Forelimb muscle (tissue), 1 donor: ENCODE data around the gene OR10J1. TPM values are rescaled to one million over a fixed set of nuclear protein-coding genes. Genes with fewer than 3 reads are reported as not detected.
"Not testable (repeated sequence)": the region's sequence is repeated elsewhere in the genome, so short reads cannot be mapped to it uniquely, and the experiment has no call there.

Source experiments
- DNase-seq: peaks from one replicate; pipeline ENCODE4 v3.0.0-alpha.2; 2013; ENCODE audit warnings: low read depth
- polyA plus RNA-seq: library from polyadenylated mRNA; unstranded; fragments of 120-200 nt; gene quantifications from one replicate; pipeline ENCODE4 v1.2.1, GENCODE V29; 2013; ENCODE audit not compliant: insufficient read length

OR10J1 gene
- polyA plus RNA-seq: not detected

GRCh38 chr1:159439422-159439821, at the start of gene OR10J1:
TSS of gene OR10J1 (plus strand) at chr1:159439722. CDS start at chr1:159439792, 70 bp downstream.
- no peak for DNase-seq

- DNase-seq: no peak
Measured at GRCh38 chr1:159406821-159407220, 32.7 kb upstream of the OR10J1 start.

DNA sequence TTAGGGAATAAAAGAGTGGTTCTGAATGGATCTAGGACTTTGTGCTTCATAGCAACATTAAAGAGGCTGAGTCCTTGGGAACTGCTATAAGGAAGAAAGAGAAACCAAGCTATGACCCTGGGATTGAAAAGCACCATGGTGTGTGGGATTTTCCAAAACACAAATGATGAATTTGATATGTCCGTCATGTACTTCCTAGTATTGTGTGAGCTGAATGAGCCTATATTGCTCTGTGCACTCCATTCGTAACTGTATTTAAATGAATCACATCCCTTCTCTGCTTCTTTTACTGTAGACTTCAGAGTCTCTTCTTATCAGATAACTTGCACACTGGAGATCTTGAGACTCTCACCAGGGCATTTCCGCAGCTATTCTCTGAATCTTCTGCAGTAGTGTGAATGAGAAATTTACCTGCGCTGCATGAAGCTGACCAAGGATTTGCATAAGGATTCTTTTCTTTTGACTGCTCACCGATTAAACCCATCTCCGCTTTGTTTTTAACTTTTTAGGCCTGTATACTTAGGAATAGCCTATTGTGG, 30.6 kb upstream of the OR10J1 start:
- DNase-seq: no peak

DNA sequence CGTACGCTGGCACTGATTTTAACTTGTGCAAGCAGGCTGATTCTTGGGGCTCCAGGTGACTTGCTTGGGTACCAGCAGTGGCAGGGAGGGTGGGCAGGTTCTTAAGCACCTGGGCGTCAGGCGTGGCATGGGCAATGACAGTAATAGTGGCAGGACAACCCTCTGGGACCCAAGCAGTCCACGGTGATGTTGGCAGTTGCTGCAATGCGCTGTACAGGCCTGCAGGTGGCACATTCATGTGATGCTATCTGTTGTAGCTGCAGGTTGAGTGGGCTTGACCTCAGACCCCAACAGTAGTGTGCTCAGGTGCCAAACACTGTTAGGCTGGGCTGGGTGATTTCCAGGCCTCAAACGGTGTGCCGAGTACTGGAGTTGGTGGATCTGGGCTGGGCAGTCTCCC, 17.7 kb upstream of the OR10J1 start:
- no peak for DNase-seq

DNA sequence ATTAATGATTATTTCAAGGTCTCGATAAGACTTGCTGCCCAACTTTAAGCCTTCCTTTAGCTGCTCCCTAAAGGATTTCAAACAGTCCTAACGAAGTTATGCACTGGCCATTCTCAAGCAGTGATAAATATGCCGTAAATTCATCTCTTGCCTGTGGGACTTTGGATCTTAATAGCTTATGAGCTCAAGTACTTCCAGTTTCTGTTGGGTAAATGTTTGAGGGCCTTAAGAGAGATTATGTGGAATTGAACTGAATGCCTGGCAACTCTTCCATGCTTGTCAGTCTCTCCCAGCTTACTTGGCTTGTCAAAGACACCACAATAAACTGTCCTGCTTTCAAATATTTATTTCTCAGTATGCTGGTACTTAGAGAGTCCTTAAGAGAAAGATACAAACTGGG, 11.0 kb upstream of the OR10J1 start:
- no peak for DNase-seq

- DNase-seq: no peak
Measured at GRCh38 chr1:159429074-159429861, 10.3 kb upstream of the OR10J1 start.

GRCh38 chr1:159430985-159431384, 8.5 kb upstream of the OR10J1 start:
- no peak for DNase-seq

GRCh38 chr1:159431904-159432303, 7.6 kb upstream of the OR10J1 start, which contains the start of gene OR10J4:
TSS of gene OR10J4 (plus strand) at chr1:159432204.
- DNase-seq: no peak

DNA sequence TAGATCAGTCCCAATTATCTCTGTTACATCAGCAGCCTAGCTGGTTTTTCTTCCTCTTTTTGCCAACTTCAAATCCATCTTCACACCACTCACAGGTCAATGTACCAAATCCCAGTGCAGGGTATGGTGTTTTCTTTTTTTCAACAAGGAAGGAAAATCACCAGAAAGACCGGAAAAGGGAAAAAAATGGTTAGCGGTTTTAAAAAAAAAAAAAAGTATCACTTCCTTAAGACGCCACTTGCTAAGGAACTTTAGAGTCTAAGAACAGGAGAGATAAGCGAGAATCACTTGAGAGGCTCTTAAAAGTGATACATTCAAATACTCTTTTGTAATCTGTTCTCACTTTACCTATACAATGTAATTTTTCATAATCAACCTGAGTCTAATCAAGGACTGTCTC, 3.1 kb upstream of the OR10J1 start:
- no peak for DNase-seq

DNA sequence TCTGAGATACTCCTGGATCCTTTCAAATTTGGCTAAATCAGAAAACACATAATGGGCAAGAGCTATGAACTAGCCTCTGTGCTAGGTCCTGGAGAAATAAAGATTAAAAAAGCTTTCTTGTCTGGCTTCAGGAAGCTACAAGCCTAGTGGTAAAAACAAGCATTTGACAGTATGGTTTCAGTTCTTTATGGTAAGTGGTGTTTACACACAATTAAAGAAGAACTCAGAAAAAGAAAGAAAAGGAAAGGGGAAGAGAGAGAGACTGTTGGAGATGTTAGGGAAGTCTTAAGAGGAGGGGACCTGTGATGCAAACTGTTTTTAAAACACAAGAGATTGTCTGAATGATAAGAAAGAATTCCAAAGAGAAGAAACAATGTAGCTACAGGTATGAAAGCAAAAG, 1.8 kb downstream of the OR10J1 start:
- DNase-seq: no peak

GRCh38 chr1:159442428-159442827, 2.9 kb downstream of the OR10J1 start:
- DNase-seq: no peak

DNA sequence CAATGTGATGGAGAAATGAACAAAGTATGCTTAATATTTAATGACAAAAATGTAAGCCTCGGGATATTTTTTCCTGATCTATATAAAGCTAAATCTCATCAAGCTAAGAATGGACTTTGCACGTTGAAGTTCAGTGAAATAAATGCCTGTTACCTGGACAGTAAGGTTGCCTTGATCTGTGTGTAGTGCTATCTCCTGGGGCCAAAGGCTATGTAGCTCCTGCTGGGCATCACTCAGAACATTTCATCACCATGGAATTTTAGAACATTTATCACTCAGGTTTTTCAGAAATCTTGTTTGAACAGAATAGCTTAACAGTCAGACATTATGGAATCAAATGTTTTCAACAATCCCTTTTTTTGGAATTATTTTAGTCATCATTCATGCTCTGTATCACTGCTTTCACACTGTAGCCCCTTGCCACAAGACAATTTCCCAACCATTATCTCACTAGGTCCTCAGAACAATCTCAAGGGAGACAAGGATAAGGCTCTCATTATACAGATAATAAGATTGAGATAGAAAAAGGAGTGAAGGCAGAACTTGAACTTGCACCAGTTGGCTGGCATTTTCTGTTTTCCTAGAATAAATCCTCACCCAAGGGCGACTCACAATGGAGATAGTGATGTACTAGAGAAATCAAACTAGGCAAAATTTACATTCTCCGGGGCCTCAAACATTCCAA, 3.7 kb downstream of the OR10J1 start:
- no peak for DNase-seq

DNA sequence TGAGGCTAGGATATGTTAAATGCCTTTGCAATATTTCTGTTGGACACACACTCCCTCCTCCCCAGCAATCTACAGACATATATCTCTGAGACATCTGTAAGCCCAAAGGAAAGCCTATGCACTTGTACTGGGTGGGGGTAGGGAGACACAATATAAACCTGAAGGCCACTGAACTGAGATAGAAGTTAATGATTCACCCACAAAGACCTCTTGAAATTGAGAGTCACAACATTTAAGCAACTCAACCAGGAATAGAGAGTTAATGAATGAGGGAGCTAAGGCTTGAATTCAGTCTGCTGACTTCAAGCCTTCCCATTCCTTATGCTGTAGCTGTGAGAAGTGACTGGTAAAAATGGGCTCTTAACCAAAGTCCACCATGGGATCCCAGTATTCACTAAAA, 5.0 kb downstream of the OR10J1 start:
- DNase-seq: no peak

GRCh38 chr1:159448181-159448580, 8.7 kb downstream of the OR10J1 start:
- no peak for DNase-seq

GRCh38 chr1:159449605-159450004, 10.1 kb downstream of the OR10J1 start:
- not testable (repeated sequence) for DNase-seq

- no peak for DNase-seq
Measured at GRCh38 chr1:159459551-159459950, 20.0 kb downstream of the OR10J1 start.

- DNase-seq: no peak
Measured at GRCh38 chr1:159465191-159465603, 25.7 kb downstream of the OR10J1 start.

- DNase-seq: no peak
Measured at GRCh38 chr1:159468321-159468720, 28.8 kb downstream of the OR10J1 start.

DNA sequence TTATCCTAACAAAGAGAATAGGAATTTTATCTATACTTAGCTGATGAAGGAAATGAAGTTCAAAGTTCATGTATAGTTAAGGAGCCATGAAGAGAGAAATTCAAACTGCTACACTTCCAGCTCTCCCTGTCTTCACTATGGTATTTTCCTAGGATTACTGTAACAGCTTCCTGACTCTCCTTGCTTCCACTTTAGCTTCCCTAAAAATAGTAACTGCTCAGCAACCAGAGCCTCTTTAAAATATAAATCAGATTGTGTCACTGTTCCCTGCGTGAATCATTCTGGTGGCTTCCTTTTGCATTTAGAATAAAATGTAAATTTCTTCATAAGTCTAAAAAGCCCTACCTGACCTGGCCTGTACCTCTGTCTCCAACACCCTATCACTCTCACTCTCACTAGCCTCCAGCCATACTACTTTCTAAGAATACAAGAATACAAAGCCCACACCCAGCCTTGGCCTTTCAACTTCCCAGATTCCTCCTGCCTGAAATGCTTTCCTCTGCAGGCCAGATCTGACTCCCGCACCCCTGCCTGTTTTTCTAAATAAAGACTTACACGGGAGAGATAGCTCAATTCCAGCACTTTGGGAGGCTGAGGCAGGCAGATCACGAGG, 30.5 kb downstream of the OR10J1 start:
- no peak for DNase-seq

DNA sequence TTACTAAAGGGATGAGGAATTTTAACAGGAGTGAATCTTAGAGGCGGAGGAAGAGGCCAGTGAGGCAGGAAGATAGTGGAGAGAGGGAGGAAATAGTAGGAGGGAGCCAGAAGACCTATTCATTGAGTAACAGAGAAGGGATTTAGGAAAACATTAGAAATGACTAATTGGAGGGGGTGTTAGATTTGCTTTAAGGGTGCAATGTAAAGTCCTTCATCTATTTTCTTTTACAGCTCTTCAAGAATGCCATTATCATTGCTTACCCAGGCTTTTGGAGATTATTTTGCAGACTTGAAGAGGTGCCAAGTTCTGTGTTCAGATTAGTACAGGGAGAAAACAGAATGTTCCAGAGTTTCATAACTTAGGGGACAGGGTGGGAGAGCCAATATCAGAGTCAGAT, 33.8 kb downstream of the OR10J1 start:
- DNase-seq: no peak

DNA sequence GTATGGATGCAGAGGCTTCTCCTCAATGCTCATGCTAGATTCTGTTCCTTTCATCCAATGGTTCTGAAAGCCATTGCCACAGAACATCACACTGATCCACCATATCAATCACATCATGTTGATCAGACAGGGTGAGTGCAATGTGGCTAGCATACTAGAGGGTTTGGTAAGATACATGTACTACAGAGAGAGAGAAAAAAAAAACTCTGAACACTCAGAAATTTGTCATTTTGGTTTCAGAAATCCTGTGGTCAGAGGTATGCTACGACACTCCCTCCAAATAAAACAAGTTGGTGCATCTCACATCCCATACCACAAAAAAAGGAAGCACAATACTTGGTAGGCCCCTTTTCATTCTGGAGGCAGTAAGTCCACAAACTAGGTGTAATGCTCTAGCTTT, 35.4 kb downstream of the OR10J1 start:
- DNase-seq: no peak

DNA sequence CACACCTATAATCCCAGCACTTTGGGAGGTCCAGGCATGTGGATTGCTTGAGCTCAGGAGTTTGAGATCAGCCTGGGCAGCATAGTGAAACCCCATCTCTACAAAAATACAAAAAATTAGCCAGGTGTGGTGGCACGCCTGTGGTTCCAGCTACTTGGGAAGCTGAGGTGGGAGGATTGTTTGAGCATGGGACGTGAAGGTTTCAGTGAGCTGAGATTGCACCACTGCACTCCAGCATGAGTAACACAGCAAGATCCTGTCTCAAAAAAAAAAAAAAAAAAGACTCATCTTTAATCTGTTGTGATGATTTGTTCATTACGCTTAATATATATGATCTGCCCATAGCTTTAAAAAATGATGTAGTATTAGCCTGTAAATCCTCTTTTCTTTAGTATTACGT, 44.0 kb downstream of the OR10J1 start:
- no peak for DNase-seq
